ENCODE data around the gene DMTF1.
"Not testable (repeated sequence)": the region's sequence is repeated elsewhere in the genome, so short reads cannot be mapped to it uniquely, and the experiment has no call there.

DMTF1 gene

GRCh38 chr7:87225696-87226095 lies 73.4 kb downstream of the DMTF1 start:
- DNase-seq (ENCODE audit: low spot score) = no peak

GRCh38 chr7:87226495-87226894 lies 74.2 kb downstream of the DMTF1 start:
- DNase-seq (ENCODE audit: low spot score) = no peak

GRCh38 chr7:87231258-87231657 lies 79.0 kb downstream of the DMTF1 start:
- DNase-seq (ENCODE audit: low spot score) = no peak

GRCh38 chr7:87231711-87232110 lies 79.5 kb downstream of the DMTF1 start:
- DNase-seq (ENCODE audit: low spot score) = no peak

- DNase-seq (ENCODE audit: low spot score) = no peak
These were observed 82.7 kb downstream of the DMTF1 start for GRCh38 chr7:87234949-87235348.

GRCh38 chr7:87238464-87239051 lies 86.3 kb downstream of the DMTF1 start:
- not testable (repeated sequence) for DNase-seq (ENCODE audit: low spot score)

GRCh38 chr7:87245671-87246070 lies 93.4 kb downstream of the DMTF1 start:
- DNase-seq (ENCODE audit: low spot score) = not testable (repeated sequence)

Data from AG20443 (cell line).